Measurements from ENCODE around the gene RSPH10B2.
"Not testable (repeated sequence)": the region's sequence is repeated elsewhere in the genome, so short reads cannot be mapped to it uniquely, and the experiment has no call there.

RSPH10B2 gene

GRCh38 chr7:6753964-6754363 lies at the start of gene RSPH10B2:
Gene RSPH10B2 (plus strand): TSS chr7:6754103. CDS start chr7:6757678, 3,575 bp downstream.
- DNase-seq (ENCODE audit: low read depth), result not testable (repeated sequence)

DNA sequence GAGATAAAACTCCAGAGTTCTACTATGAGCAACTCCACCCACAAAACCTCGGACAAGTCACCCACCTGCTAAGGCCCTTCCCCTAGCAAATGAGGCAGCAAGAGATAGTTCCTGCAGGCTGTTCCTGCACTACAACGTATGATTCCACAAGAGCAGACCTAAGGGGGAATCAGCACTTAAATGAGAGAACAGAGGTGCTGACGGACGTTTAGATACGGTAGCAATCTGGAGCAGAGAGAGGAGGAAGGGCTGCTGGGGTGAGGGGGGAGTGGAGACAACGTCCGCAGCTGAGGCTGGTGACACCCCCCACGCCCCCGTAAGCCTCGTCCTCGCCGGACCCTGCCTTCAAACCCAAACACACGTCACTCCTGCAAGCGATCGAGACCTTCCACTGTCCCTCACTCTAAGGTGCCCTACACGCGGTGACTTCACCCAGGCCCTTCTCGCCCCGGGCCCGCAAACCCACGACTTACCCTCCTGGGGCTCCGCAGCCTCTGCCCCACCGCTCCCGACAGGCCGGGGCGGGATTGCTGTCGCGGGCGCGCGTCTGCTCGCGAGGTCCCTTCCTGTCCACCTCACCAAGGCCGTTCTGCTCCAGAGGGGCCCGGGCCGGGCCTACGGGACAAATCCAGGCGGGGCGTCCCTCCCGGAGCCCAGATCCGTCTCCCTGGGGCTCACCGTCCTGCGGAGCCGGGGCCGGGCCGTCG lies 47.8 kb upstream of the RSPH10B2 start:
- no peak for DNase-seq (ENCODE audit: low read depth)

DNA sequence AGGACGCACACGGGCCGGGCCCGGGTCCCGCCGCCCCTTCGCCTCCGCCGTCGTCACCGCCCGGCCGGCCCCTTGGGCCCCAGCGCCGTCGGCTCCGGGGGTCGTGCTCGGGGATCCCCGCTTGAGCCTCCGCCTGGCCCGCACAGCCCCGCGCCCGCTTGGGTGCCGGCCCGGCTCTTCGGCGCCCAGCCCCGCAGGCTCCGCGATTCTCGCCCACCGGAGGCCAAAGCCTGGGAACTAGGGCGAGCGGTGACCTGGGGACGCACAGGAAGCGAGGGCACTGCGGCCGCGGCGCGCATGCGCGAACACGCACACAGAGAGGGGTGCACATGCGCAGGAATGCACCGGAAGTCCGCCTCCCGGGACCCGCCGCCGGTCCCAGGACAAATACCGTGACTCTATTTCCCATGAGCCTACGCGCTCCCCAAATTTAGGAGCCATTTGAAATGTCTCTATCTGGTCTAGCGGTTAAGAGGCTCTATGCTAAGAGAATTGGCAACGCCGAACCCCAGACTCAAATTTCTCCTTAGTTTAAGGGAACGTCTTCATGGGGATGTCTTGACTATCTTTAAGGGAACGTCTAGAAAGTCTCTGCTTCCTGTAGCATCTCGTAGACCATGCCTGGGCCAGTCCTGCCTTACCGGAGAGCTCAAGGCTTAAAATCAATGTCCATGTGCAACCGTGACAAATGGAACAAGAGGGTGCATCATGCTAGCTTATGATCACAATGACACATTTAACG lies 47.1 kb upstream of the RSPH10B2 start, which contains the start of gene ZNF12:
ZNF12 (minus strand) TSS at position 282 of the 742 bp plus-strand sequence. CDS start 1,774 bp downstream, outside the sequence.
- DNase-seq (ENCODE audit: low read depth), result peak; percentile 88

- no peak for DNase-seq (ENCODE audit: low read depth)
These were observed 45.6 kb upstream of the RSPH10B2 start for GRCh38 chr7:6708304-6708703.

GRCh38 chr7:6709808-6710207 lies 44.1 kb upstream of the RSPH10B2 start:
- DNase-seq (ENCODE audit: low read depth), result no peak

- no peak for DNase-seq (ENCODE audit: low read depth)
These were observed 39.5 kb upstream of the RSPH10B2 start for GRCh38 chr7:6714360-6714759.

- not testable (repeated sequence) for DNase-seq (ENCODE audit: low read depth)
These were observed 38.0 kb upstream of the RSPH10B2 start for GRCh38 chr7:6715898-6716297.

GRCh38 chr7:6718124-6718523 lies 35.8 kb upstream of the RSPH10B2 start:
- no peak for DNase-seq (ENCODE audit: low read depth)

DNA sequence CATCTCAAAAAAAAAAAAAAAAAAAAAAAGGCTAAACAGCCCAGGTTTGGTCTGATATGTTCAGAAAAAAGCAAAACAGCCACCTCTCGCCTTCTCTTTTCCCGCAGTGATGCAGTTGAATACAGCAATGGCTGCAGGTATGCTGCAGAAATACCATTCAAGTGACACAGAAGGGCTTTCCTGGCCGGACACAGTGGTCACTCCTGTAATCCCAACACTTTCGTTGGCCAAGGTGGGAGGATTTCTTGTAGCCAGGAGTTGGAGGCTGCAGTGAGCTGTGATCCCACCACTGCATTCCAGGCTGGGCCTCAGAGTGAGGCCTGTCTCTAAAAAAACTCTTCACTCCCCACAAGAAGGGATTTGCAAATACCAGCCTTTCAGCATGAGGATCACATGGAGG lies 29.6 kb upstream of the RSPH10B2 start:
- not testable (repeated sequence) for DNase-seq (ENCODE audit: low read depth)

GRCh38 chr7:6725003-6725402 lies 28.9 kb upstream of the RSPH10B2 start:
- no peak for DNase-seq (ENCODE audit: low read depth)

GRCh38 chr7:6726341-6726740 lies 27.6 kb upstream of the RSPH10B2 start:
- DNase-seq (ENCODE audit: low read depth), result not testable (repeated sequence)

- no peak for DNase-seq (ENCODE audit: low read depth)
These were observed 26.2 kb upstream of the RSPH10B2 start for GRCh38 chr7:6727663-6728062.

- DNase-seq (ENCODE audit: low read depth), result not testable (repeated sequence)
These were observed 24.9 kb upstream of the RSPH10B2 start for GRCh38 chr7:6728893-6729491.

DNA sequence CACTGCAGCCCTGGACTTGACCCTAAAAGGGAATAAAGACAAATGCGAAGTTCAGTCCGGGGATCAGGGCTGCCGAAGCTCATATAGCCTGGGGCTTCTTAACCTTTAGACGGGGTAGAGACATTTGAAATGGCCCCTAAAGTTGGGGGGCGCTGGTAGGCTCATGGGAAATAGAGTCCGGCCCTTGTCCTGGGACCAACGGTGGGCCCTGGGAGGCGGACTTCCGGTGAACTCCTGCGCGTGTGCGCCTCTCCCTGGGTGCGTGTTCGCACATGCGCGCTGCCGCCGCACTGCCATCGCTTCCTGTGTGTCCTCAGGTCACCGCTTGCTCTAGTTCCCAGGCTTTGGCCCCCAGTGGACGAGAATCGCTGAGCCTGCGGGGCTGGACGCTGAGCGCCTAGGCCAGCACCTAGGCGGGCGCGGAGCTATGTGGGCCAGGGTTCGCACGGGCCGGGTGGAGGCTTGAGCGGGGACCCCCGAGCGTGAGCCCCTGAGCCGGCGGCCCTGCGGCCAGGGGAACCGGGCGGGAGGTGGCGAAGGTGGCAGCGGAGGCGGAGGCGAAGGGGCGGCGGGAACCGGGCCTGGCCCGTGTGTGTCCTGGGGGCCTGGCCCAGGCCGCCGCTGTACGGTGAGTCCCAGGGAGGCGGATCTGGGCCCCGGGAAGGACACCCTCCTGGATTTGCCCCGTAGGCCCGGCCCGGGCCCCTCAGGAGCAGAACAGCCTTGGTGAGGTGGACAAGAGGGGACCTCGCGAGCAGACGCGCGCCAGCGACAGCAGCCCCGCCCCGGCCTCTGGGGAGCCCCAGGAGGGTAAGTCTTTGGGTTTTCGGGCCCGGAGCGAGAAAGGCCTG lies 24.2 kb upstream of the RSPH10B2 start:
- DNase-seq (ENCODE audit: low read depth), result peak; percentile 74

DNA sequence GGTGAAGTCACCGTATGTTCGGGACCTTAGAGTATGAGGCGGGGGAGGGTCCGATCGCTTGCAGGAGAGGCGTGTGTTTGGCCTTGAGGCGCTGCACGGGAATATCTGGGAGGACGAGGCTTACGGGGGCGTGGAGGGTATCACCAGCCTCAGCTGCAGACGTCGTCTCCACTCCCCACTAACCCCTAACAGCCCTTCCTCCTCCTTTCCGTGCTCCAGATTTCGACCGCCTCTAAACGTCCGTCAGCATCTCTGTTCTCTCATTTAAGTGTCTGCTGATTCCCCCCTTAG lies 23.6 kb upstream of the RSPH10B2 start:
- no peak for DNase-seq (ENCODE audit: low read depth)

DNA sequence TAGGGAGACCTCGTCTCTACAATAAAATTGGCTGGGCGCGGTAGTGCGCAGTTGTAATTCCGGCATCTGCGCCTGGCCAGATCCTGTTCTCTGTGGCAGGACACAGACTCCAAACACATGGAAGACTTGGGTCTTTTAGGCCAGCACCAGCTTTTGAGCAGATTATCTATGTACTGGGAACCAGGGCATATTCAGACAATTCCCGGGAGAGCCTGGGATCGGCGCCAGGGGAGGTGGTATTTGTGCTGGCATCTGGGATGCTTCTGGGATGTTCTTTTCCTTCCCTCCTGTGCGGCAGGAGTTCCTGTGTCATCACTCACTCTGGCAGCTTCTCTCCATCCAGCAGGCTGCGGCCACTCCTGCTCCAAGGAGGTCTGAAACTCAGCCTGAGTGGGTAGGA lies 15.5 kb upstream of the RSPH10B2 start:
- not testable (repeated sequence) for DNase-seq (ENCODE audit: low read depth)

GRCh38 chr7:6744410-6745100 lies 9.3 kb upstream of the RSPH10B2 start:
- not testable (repeated sequence) for DNase-seq (ENCODE audit: low read depth)

DNA sequence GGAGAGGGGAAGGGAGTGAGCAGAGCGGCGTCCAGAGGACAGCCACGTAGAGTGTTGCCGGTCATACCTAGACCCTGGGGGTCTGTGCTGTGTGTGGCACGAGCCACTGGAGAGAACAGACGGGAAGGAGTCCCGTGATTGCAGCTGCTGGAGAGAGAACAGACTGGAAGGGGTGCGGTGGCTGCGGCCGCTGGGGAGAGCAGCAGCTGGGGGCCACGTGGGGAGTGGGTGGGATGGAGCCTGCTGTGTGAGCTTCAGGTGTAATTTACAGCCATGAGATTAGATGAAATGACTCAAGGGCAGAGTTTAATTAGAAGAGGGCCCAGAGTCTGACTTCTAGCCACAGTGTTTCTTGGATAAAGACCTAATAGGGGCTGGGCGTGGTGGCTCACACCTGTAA lies 4.6 kb upstream of the RSPH10B2 start:
- not testable (repeated sequence) for DNase-seq (ENCODE audit: low read depth)

DNA sequence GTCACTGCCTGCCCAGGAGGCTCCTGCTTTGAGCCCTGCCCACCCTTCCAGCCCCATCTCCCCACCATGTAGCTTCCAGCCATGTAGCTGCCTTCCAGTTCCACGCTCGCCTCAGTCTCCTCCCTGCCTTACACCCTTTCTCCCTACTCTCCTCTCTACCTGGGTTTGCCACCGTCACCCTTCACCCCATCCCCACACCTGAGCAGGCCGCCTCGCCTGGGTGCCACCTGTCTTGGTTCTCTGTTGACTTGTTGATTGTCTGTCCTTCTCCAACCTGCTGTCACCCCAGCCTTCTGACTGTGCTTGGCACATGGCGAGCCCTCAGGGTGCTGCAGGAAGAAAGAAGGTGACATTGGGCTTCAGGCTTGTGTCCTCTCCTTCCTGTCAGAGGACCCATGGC lies 3.7 kb upstream of the RSPH10B2 start:
- DNase-seq (ENCODE audit: low read depth), result not testable (repeated sequence)

GRCh38 chr7:6761186-6761585 lies 7.3 kb downstream of the RSPH10B2 start:
- DNase-seq (ENCODE audit: low read depth), result not testable (repeated sequence)

DNA sequence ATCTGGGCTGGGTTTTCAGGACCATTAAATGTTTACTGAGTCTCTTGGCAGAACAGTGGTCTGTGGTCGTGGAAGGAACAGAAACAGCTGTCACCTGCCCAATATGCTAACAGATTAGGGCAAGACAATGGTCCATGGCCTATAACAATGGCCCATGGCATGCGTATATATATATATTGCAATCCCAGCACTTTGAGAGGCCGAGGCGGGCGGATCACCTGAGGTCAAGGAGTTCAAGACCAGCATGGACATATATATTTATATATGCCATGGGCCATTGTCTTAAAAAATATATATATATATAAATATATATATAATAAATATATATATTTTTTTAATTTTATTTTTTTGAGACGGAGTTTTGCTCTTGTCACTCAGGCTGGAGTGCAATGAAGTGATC lies 27.7 kb downstream of the RSPH10B2 start:
- DNase-seq (ENCODE audit: low read depth), result not testable (repeated sequence)

Measured in HS-5 (cell line).